NCI-H1694 (cell line): ENCODE results near the gene MGST3.
"Not testable (repeated sequence)": the region's sequence is repeated elsewhere in the genome, so short reads cannot be mapped to it uniquely, and the experiment has no call there.

Experiments used
- DNase-seq: peaks from one replicate; lab custom pipeline; 2025; lab: John Stamatoyannopoulos, UW

The MGST3 gene

GRCh38 chr1:165697881-165698760 is 67.1 kb downstream of the MGST3 start, which contains the start of gene ALDH9A1:
Gene ALDH9A1, minus strand, starts transcription at chr1:165698562. Its CDS starts 4 bp downstream, at chr1:165698558.
- DNase-seq, result peak; percentile 81

- DNase-seq, result no peak
Observed at GRCh38 chr1:165698761-165699052, 67.7 kb downstream of the MGST3 start.

GRCh38 chr1:165699577-165699976 is 68.5 kb downstream of the MGST3 start:
- DNase-seq, result no peak

DNA sequence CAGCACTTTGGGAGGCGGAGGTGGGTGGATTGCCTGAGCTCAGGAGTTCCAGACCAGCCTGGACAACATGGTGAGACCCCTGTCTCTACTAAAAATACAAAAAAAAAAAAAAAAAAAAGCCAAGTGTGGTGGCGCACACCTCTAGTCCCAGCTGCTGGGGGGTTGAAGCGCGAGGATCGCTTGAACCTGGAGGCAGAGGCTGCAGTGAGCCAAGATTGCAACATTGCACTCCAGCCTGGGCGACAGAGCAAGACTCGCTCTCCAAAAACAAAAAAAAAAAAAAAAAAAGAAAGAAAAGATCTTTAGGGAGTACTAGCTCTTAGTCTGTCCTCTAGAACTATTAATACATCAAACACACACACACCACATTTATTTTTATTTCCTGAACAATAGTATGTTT is 70.9 kb downstream of the MGST3 start:
- DNase-seq, result not testable (repeated sequence)

DNA sequence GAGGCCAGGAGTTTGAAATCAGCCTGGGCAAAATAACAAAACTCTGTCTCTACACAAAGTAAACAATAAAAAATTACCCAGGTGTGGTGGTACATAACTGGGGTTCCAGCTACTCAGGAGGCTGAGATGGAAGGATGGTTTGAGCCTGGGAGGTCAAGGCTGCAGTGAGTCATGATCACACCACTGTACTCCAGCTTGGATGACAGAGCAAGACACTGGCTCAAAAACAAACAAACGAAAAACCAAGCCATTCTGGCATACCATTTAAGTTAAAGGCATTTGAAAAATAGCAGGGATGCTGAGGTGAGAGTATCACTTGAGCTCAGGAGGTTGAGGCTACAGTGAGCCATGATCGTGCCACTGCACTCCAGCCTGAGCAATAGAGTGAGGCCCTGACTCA is 72.6 kb downstream of the MGST3 start:
- DNase-seq, result no peak
